C4-2B (cell line): Measurements from ENCODE around the gene C8B.

Source experiments
- CTCF ChIP-seq: fragments of 450-650 bp; conservative IDR thresholded peaks from 2 replicates; pipeline ENCODE4 v1.5.1; 2017; ENCODE audit warnings: mild to moderate bottlenecking
- ZFX ChIP-seq: fragments of 450-650 bp; IDR thresholded peaks from 2 replicates; pipeline ENCODE4 v1.6.1; 2017

- no peak for TF ChIP-seq CTCF
- TF ChIP-seq ZFX, result no peak
Observed at GRCh38 chr1:57003398-57004139, 37.8 kb upstream of the C8B start.
